PC-9 (cell line): Measurements from ENCODE around the gene C3orf49.

Source experiments
- CTCF ChIP-seq: fragments of 200-600 bp; sonication (generic); conservative IDR thresholded peaks from 2 replicates; pipeline ENCODE4 v1.6.1; 2017; ENCODE audit warnings: mixed run types, antibody characterized with exemption, mild to moderate bottlenecking, moderate library complexity
- EZH2 ChIP-seq: fragments of 200-600 bp; sonication (generic); IDR thresholded peaks from 2 replicates; pipeline ENCODE4 v1.8.0; 2017; ENCODE audit warnings: antibody characterized with exemption, low read depth

DNA sequence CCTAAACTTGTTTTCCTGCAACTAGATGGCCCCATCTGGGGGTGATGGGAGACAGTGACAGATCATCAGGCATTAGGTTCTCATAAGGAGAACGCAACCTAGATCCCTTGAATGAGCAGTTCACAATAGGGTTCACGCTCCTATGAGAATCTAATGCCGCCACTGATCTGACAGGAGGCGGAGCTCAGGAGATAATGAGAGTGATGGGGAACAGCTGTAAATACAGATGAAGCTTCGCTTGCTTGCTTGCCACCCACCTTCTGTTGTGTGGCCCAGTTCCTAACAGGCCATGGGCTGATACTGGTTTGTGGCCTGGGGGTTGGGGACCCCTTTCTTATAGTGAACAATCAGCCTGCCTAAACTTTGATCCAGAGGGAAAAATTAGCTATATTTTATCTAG lies 15.2 kb upstream of the C3orf49 start:
- no peak for TF ChIP-seq EZH2
- no peak for TF ChIP-seq CTCF
